Stimulated activated CD4-positive, alpha-beta T cell treated with anti-CD3 and anti-CD28 coated beads, Interleukin-2, amount 100 ng/mL, for 4 hours (primary cell): Measurements from ENCODE around the gene CXCL3.
"Not testable (repeated sequence)": the region's sequence is repeated elsewhere in the genome, so short reads cannot be mapped to it uniquely, and the experiment has no call there.

Experiments used
- DNase-seq: peaks from one replicate; pipeline ENCODE4 v3.0.0-alpha.2; 2020; ENCODE audit warnings: low read depth

Gene CXCL3

DNA sequence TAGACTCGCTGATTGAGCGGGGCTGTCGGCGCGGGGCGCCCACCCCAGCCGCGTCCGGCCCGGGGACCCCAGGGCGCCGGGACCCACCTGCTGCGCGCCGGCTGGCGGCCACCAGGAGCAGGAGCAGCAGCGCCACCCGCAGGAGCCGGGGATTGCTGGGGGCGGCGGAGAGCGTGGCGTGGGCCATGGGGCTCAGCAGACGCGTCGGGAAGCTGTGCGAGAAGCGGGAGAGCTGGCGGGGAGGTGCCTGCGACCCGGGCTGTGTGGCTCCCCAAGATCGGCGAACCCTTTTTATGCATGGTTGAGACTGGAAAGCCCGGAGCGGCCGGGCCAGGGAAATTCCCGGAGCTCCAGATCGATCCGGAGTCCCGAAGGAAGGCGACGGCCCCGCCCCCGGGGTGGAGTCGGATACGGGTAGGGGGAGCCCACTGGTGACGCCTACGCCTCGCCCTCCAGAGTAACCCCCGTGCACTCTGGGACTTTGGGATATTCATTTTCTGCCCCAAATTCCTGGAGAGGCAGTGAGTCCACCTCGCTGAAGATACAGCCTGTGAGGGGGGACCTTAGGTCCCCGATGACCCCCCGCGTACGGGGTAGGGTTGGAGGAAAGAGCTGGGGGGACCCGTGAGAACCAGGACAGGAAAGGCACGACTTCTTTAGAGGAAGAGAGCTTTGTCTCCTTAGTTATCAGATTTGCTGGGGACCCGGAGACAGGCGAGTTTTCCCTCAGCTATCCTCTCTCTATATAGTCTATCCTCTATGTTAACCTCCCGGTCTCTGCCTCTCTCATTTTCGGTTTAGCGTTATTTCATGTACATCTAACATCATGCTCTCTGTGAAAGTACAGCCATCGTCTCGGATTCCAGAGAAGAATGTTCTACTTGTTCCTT lies at the start of gene CXCL3:
TSS of gene CXCL3 (minus strand) at position 265 of the 890 bp plus-strand sequence. CDS start at position 187, 78 bp downstream.
- no peak for DNase-seq

DNA sequence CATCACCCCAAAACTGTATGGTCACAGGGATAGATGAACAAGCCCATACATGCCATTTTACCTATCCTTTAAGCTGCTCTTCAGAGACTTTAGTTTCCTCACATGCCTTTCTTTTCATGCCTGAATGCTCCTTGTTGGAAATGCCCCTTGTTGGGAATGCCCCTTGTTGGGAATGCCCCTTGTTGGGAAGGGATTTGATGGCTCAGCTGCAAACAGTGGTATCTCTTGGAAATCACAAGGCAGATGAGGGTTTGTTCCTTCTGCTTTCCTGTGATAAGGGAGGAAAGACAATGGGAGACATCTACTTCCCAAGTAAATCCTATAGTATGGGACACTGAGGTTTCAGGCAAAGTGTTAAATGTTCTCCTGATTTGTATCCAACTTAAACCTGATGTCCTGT lies 49.0 kb upstream of the CXCL3 start:
- DNase-seq, result no peak

- no peak for DNase-seq
Observed at GRCh38 chr4:74085669-74086068, 47.2 kb upstream of the CXCL3 start.

DNA sequence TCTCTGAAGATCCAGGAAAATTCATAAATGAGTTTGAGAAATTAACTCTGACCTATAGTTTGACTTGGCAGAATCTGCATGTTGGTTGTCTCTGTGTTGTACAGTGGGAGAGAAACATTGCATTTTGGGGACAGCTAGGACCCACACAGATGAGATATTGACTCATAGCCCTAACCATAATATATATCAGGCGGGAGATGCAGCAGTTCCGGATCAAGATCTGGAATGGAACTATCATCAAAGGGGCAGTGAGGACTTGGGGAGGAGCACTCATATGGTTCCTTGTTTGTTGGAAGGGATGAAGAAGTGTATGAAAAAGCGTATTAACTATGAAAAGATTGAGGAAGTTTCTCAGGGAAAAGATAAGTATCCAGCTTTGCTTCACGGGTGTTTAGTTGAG lies 46.5 kb upstream of the CXCL3 start:
- DNase-seq, result no peak

DNA sequence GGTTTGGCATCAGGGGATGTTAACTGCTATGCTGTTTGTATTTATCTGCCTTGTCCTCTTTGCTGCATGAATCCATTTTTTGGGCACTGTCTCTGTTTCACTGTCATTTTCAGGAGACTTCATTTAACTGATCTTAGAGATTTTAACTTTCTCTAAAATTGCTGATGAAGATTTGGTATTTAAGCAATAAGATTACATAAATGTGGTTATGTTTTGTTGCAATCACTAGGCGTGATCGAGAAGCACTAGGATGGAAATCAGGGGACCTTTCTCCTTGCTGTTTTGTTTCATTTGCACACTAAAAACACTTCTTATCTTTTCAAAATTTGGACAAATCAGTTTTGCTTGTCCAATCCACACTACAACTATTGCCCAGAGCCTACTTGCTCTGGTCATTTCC lies 45.1 kb upstream of the CXCL3 start:
- no peak for DNase-seq

DNA sequence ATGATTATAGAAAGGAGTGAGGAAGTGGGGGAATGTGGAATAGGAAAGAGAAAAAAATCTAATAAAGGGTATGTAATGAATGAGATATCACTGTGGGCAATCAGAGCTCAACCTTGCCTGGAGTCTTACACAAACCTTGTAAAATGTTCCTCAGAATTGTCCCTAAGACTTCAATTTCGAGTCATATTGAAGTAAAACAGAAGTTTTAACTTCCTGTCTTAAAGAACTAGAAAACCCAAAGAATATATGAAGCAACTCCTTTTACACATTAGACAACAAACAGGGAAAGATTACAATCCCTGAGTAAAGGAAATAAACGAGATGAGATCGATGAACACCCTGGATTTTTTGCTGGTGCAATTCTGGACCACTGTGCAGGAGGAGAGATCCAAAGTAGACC lies 42.5 kb upstream of the CXCL3 start:
- DNase-seq, result no peak

GRCh38 chr4:74080351-74080750 lies 41.9 kb upstream of the CXCL3 start:
- not testable (repeated sequence) for DNase-seq

- DNase-seq, result not testable (repeated sequence)
Observed at GRCh38 chr4:74079024-74079423, 40.5 kb upstream of the CXCL3 start.

GRCh38 chr4:74073358-74073757 lies 34.9 kb upstream of the CXCL3 start:
- no peak for DNase-seq

DNA sequence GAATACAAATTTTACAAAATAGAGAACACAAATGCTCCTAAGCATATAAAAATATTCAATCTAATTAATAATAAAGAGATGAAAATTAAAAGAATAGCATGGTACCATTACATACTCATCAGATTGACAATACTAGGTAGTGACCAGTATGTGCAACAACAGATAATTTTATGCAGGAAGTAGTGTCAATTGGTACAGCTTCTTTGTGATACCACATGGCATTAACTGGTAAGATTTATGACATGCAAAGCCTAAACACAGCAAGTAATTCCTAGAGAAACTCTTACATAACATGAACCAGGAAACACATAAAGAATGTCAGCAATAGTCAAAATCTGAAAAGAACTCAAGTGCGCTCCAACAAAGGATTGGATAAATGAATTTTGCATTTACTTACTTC lies 34.2 kb upstream of the CXCL3 start:
- no peak for DNase-seq

- no peak for DNase-seq
Observed at GRCh38 chr4:74067586-74067985, 29.1 kb upstream of the CXCL3 start.

- DNase-seq, result no peak
Observed at GRCh38 chr4:74066232-74066631, 27.7 kb upstream of the CXCL3 start.

- DNase-seq, result no peak
Observed at GRCh38 chr4:74065115-74065642, 26.7 kb upstream of the CXCL3 start.

DNA sequence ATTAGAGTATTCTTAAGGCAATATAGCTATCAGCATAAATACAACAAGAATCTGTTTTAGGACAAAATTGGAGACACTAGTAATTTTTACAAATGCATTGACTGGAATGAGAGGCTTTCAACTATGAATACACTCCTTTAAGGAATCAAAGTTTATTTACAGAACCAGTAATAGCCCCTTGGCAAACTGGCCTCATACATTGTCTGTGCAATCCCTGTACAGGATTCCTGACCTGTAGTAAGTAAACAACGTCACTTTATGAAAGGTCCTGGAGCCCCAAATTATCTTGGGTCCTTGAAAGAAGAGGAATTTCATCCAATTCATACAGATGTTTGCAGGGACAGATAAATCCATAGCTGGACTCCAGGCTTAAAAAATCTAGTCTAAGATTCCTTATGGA lies 25.4 kb upstream of the CXCL3 start:
- no peak for DNase-seq

GRCh38 chr4:74062953-74063352 lies 24.5 kb upstream of the CXCL3 start:
- DNase-seq, result no peak

- no peak for DNase-seq
Observed at GRCh38 chr4:74061430-74061829, 22.9 kb upstream of the CXCL3 start.

- DNase-seq, result no peak
Observed at GRCh38 chr4:74059161-74059829, 20.8 kb upstream of the CXCL3 start.

- DNase-seq, result no peak
Observed at GRCh38 chr4:74058048-74058651, 19.7 kb upstream of the CXCL3 start.

DNA sequence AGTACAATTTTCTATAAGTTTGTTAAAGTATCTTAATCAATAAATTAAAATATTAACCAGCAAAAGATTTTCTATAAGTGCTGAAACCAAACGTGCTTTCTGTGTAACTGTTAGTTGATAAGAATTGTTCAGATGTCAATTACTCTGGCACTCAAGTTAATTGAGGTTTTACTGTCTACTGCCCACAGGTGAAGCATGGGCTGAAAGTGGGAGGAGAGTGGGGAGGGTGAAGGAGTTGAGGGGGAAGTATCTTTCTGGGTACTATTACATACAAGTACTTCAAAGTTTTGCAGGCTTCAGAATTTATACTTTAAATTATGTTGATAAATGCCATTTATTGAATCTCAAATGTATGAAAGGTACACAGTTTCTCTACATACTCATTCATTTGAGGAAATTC lies 19.1 kb upstream of the CXCL3 start:
- DNase-seq, result no peak

DNA sequence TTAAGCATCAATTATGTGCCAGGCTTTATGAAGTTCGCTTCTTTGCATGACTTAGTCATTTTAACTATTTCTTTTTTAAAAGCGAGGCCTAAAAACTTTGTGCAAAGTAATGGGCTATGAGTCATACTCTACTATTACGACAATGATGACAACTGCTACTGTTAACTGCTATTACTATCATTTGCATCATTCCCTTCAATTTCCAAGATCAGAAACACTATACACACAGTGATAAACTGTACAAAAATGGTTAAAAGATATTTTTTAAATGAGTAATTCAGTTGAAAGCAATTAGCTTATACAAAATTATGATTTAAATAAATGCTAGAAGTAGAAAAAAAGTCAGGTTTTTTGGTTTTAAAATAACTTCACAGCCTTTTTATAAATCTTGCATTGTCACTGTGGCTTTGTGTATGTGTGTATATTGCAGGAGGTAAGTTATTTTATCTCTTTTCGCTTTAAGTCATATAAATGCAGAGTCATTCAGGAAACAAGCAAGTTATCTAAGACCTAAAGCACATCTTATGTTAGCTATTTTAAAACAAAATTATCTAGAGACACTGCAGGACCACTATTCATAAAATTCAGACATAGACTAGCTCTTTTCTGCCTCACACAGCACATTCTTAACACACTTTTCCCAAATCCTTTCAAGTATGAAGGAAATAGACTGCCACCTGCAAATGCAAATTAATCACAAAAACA lies 18.5 kb upstream of the CXCL3 start:
- no peak for DNase-seq

DNA sequence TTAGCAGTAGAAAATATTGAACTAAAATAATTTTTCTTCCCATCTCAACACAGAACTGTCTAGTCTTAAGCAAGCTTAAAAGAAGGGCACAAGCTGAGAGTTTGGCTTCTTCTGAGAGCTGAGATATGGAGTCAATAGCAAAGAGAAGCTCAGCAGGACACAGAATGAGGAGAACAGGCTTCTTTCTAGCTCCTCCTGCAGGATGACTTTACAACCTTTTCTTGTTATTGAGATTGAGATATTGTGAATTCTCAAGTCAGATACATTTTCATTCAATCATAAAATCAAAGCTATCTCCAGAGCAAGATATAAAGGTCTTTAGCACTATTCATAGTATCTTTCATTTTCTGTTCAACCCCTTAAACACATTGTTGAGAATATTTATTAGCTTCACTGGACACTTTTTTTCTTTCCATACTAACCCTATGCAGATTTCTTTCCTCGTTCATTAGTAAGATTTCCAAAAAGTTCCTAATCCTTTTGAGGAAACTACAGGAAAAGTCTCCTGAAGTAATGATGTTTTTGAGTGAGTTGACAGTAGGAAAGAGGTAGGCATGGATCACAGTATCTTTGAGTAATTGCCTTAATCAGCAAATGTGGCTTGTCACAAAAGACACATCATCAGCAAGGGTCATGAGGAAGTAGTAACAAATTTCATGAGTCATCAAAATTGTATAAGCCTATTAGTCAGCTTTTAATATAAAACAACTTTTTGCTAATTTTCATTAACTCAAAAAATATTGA lies 17.8 kb upstream of the CXCL3 start:
- no peak for DNase-seq
